SHP77 (cell line): Measurements from ENCODE around the gene KLHDC4.
"Not testable (repeated sequence)": the region's sequence is repeated elsewhere in the genome, so short reads cannot be mapped to it uniquely, and the experiment has no call there.

Experiments
- DNase-seq, 2 experiments: peaks; one replicate each; lab custom pipeline; 2025; lab: John Stamatoyannopoulos, UW

KLHDC4 gene

DNA sequence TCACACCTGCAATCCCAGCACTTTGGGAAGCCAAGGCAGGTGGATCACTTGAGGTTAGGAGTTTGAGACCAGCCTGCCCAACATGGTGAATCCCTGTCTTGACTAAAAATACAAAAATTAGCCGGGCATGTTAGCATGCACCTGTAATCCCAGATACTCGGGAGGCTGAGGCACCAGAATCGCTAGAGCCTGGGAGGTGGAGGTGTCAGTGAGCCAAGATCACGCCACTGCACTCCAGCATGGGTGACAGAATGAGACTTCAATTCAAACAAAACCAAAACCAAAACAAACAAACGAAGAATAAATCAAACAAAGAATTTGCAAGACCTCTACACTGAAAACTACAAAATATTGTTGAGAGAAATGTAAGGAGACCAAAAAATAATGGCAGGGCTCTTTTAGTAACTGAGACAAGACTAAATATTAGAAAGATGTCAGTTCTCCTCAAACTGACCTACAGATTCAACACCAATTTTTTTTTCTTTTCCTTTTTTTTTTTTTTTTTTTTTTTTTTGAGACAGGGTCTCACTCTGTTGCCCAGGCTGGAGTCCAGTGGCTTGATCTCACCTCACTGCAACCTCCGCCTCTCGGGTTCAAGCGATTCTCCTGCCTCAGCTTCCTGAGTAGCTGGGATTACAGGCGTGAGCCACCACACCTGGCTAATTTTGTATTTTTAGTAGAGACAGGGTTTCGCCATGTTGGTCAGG is 23.1 kb upstream of the KLHDC4 start:
- DNase-seq: not testable (repeated sequence)

DNA sequence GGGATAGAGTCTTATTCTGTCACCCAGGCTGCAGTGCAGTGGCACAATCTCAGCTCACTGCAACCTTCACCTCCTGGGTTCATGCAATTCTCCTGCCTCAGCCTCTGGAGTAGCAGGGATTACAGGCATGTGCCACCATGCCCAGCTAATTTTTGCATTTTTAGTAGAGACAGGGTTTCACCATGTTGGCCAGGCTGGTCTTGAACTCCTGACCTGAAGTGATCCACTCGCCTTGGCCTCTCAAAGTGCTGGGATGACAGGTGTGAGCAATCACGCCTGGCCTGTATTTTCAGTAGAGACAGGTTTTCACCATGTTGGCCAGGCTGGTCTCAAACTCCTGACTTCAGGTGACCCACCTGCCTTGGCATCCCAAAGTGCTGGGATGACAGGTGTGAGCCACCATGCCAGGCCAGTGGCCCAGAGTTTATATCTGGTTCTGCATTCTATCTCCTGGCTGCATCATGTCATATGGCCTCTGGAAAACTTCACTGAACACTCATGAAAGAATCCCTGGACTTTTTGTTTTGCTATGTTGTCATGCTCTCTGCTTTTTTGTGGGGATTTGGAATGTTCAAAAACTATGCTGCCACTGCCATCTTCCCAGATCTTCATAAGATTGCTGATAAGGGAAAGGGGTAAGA is 21.8 kb upstream of the KLHDC4 start:
- not testable (repeated sequence) for DNase-seq

DNA sequence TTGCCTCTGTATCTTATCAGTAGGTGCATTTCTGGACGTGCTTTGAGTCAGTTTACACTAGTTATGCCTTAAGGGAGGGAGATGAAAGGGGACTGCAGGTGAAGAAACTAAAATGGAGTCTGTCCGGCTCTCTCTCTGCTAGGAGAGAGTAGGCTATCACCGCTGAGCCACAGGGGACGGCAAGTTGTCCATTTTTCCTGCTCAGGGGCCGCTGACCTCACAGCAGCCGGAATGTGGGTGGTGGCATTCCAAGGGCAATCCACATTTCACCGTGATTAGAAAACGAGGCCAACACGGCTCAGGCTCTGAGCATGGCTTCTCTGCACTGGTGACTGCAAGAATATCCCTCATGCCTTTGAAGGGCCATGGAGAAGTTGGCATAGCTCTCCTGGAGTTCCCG is 19.0 kb upstream of the KLHDC4 start:
- no peak for DNase-seq

DNA sequence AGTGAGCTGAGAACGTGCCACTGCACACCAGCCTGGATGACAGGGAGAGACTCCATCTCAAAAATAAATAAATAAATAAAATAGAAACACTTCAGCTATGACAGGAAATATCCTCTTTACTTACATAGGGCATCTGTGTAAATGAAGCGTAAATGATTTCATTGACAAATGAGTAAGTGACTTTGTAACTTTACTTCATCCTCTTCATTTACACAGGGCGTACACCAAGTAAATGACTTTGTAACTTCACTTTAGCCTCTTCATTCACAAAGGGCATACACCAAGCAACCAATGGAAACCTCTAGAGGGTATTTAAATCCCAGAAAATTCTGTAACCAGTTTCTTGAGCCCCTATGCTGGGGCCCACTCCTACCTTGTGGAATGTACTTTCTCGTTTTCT is 16.2 kb upstream of the KLHDC4 start:
- DNase-seq: no peak

DNA sequence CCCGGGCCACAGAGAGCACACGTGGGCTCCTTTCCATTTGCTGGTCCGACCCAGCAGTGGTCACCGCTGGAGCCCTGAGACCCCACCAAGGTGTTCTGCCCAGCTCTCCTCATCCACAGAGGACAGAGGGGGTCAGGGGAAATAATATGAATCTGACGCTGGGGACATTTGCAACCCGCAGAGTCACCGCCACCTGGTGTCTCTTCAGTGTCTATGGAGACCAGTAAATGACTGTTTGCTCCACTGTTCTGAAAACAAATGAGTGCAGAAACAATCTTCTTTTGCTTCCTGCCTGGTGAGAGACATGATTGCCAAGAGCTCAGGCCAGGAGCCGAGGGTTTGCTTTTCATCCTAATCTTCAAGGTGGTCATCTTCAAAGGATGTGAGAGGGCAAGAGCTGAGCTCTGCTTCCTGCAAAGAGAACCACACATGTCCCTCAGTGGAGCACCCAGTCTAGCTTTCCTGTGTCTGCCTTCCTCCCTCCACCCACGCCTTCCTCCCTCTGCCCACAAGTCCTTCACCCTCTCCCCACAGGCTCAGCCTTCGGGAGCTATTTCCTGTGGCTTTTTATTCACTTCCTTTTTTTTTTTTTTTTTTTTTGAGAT is 14.7 kb upstream of the KLHDC4 start:
- peak; percentile 69 to 81 for DNase-seq

DNA sequence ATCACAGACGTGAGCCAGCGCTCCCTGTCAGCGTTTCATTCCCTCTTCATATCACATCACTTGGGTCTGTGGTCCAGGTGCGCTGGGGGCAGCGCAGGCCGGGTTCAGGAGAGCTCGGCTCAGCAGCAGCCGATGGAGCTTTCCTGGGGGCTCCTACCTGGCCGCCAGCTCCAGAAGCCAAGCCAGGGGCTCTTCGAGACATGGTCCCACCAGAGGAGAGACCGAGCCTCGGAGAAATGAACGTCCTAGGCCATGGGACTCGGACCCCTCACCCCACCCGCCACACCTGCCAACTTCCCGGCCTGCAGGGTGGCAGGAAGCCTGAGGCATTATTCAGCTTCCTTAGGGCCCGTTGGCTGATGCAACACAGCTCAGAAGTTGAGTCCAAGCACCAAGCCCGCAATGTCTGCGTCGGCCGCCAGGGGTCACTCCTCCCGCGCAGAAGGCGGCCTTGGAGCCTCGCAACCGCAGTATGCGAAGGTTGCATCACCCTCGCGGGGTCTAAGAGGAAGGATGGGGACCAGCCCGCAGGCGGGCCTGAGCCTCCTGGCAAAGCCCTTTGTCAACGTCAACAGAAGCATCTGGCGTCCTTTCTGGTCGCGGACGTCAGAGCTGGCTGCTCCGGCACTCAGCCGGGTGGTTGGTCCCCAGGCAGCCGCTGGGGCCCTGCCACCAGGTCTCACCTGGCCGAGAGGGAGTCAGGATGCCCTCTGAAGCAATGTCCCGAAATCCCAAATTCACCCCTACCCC is 13.2 kb upstream of the KLHDC4 start:
- DNase-seq: peak; percentile 99

DNA sequence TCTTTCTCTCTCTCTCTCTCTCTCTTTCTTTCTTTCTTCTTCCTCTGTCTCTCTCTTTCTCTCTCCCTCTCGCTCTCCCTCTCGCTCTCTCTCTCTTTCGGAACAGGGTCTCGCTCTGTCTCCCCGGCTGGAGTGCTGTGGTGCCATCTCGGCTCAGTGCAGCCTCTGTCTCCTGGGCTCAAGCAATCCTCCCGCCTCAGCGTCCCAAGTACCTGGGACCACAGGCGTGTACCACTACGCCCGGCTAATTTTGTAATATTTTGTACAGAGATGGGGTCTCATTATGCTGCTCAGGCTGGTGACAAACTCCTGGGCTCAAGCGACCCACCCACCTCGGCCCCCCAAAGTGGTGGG is 12.7 kb upstream of the KLHDC4 start:
- peak in 1 of 2 experiments; percentile 20 for DNase-seq

DNA sequence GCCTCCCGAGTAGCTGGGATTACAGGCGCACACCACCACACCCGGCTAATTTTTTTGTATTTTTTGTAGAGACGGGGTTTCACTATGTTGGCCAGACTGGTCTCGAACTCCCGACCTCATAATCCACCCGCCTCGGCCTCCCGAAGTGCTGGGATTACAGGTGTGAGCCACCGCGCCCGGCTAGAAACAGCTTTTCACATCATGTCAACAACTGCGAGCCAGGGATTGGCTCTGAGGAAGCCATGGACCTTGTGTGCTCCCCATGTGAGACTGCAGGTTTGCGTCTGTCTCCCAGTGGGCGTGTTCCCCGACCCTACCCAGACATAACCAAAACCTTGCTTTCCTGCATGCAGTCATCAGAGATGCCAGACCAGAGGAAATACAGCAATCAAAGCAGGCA is 8.1 kb upstream of the KLHDC4 start:
- not testable (repeated sequence) for DNase-seq

DNA sequence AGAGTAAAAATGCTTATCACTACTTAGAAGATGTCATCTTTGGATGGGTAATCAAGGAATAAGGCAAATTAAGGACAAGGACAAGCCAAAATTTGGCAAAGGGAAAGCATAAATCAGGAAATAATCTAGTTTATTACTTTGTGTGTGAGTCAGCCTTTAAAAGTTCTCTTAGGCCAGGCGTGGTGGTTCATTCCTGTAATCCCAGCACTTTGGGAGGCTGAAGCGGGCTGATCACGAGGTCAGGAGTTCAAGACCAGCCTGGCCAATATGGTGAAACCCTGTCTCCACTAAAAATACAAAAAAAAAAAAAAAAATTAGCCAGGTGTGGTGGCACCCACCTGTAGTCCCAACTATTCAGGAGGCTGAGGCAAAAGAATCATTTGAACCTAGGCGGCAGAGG is 1.7 kb upstream of the KLHDC4 start:
- DNase-seq: not testable (repeated sequence)

DNA sequence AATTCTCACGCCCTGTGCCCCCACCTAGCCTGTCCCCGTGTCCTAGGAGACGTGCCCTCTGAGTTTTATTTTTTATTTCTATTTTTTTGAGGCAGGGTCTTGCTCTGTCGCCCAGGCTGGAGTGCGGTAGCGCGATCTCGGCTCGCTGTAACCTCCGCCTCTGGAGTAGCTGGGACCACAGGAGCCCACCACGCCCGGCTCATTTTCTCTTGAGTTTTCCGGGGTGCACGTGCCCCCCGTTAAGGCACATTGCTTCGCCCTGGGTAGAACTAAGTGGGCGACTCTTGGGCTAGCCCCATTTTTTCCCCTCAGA is 655 bp upstream of the KLHDC4 start:
- no peak for DNase-seq

DNA sequence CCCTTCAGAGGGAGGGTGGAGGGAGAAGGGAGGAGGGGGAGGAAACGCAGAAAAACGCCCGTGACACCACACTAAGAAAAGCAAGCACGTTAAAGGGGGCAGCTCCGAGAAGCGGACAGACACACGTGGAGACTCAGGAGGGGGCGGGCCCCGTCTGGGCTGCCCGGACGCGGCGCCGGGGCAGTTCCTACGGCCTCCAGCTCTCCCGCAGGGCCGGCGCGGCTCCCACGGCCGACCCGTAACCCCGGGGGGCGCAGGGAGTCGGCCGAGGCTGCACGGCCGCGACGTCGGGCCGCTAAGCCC is 362 bp downstream of the KLHDC4 start:
- peak in 1 of 2 experiments; percentile 14 for DNase-seq

DNA sequence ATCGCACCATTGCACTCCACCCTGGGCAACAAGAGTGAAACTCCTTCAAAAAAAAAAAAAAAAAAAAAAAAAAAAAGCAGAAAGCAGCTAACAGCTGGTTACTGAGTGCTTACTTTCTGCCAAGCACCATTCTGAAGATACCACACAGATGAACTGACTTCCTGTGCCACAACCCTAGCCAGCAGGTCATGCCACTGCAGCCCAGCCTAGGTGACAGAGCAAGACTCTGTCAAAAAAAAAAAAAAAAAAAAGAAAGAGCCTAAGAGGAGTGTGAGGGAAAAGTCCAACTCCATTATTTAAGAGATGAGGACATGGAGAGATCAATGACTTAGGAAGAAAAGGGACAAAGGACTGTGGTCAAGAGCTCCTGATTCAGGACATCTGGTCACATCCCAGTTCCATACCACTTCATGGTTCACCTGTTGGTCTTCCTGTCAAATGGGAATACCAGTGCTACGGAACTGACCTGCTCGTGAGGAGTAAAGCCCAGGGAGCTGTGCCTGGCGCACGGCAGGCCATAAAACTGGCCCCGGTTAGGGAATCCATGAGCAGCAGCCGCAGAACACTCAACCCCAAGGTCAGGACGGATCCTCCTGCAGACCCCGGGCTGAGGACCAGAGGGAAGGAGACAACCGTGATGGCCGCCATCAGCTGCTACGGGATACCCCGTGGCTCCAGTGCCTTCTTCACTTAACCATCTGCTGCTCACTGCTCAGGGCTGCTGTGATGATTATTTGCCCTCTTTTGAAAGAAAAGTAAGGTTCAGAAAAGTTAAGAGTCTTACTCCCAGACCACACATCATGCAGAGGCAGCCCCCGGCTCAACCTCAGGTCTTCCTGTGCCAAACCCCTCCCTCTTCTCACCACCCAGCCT is 950 bp downstream of the KLHDC4 start:
- no peak for DNase-seq

DNA sequence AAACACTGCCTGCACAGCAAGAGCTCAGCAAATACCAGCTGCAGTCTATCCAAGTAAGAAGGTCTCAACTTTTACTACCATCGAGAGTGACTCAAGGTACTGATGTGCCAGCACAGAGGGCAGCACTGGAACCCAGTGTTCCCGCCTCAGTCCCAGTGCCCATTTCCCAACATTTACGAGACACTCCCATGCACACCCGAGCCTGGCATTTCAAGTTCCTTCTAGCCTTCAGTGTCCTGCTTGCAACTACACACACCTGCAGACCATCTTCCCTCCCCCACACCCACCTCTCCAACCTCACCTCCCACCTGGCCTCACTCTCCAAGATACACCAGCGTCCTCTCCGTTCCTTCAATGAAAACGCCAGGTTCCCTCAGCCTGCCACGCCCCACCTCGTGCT is 3.2 kb downstream of the KLHDC4 start:
- DNase-seq: no peak

DNA sequence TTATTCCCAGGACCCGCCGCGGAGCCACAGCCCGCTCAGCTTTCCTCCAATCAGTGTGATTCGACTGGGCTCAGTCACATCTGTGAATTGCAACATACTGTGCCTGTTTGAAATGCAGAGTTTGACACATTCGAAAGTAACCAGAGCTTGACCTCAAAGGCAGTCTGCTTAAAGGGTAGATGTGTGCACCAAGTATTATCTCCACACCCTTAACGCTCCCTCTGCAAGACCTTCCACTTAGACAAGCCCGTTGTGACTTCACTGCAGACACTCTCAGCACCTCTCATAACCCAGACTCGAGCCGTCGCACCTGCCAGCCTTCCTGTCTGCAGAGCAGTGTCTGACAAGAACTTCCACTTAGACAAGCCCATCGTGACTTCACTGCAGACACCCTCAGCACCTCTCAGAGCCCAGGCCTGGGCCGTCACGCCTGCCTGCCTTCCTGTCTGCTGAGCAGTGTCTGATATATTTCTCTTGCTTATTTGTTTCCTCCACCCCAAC is 3.7 kb downstream of the KLHDC4 start:
- DNase-seq: no peak

DNA sequence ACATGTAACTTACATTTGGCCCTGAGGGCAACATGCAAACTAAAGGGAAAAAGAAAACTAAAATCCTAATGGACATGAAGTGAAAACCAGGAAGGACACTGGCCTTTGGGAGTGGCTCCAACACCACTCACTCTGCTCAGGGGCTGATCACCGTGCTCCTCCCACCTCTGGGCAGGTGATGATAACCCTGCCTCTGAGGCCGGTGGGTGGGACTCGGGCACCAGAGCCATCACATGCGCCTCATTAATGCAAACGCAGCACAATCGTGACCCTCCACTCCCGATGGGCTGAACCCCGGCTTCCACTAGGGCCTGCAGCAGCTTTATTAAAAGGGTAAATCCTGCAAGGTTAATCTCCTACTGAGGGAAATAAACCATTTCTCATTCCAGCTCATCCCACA is 4.7 kb downstream of the KLHDC4 start:
- DNase-seq: no peak

DNA sequence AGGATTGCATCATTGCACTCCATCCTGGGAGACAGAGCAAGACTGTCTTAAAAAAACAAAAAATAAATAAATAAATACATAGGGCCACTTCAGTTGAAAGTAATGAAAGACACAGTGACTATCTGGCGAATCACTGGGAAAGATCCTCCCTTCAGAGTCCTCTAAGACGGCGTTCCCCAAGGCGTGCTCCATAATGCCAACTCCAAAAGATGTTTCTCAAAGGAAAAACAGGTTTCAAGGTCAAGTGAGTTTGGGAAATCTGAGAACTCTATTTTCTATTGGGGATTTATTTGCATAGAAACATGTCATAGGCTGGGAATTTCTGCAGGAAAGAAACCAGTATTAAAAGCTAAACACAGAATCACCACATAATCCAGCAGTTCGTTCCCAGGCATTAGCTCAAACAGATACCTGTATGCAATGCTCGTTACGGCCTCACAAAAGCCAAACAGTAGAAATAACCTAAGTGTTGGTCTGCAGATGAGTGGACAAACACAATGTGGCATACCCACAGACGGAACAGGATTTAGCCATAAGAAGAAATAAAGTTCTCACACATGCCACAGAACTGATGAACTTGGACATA is 7.9 kb downstream of the KLHDC4 start:
- no peak for DNase-seq

DNA sequence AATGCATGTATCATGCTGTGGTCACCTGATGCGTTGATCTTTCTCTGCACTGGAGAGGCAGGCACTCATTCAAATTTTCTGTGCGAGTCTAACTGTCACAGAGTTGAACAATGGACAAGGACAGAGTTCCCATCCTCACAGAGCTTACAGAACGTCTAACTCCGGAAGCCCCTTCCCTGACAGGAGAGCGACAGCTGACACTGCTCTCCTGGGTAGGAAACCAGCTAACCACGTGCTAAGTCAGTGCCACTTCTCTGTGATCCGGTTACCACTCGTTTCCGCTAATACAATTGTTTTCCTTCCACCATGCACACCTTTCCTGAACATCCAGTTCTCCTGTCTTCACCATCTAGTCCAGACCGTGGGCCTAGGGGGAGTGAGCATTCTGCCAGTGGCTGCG is 11.3 kb downstream of the KLHDC4 start:
- DNase-seq: no peak

DNA sequence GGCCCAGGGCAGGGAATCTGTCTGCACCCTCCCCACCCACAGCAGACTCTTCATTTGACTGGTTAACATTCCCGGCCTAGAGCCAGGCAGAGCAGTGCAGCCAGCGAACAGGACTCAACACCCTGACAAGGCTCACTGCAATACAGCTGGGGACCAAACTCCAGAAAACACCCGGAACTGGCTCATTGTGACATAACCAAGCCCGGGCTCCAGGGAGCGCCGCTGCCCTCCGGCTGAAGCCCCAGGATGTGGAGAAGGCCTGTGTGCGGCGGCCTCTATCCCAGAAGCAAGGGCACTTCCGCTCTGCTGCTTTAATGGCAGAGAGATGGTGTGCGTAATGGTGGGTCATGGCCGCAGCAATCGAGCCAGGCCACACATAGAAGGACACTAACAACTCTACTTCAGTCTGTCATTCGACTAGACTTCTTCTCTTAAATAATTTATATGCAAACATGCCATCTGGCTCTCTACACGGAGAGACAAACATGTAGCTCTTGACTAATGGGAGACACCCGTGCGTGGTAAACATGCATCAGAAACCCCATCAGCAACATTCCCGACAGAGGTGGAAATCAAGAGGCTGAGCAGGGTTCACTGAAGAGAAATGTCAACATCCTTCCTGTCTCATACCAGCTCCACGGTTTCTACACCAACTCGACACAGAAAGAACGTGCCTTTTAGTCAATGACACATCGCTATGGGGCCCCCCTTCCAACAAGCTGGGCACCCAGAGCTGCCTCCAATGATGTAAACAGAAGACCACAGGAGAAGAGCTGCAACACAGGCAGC is 18.0 kb downstream of the KLHDC4 start:
- no peak for DNase-seq

DNA sequence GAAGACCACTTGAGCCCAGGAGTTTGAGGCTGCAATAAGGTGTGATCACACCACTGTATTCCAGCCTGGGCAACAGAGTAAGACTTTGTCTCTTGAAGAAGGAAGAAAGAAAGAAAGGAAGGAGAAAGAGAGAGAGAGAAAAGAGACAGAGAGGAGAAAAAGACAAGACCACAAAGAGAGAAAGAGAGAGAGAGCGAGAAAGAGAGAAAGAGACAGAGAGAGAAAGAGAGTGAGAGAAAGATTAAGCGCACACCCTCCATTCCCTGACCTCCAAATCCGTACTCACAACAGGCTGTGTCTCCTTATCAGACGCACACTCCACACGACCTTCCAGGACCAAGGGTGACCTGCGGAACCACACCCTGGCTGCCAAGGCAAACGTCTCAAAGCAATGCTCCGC is 19.6 kb downstream of the KLHDC4 start:
- DNase-seq: no peak

DNA sequence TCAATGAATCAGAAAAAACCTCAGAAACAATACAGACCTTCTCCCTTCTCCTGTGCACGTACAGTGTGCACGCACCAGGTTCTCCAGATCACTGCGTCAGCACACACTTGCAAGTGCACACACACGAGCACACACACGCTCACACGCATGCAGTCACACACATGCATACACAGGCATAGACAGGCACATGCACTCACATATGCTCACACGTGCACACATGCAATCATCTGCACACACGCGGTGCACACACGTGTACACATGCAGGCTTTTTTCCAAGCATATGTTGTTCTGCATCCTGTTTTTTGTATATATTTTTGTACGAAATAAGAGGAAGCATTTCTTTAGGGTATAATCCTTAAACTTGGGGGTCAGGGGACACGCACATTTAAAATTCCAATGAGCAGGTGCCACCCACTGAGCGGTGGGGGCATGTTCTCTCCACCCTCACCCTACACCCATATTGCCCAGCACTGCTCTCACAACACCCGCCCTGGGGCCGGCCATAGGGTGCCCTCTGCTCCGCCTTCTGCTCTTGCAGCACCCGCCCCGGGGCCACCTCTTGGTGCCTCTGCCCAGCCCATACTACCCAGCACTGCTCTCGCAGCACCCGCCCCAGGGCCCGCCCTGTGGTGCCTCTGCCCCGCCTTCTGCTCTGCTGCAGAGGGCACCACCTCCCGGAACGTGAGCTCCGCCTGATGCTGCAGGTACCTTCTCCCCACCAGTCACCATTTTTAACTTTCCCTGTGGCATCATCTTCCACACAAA is 20.9 kb downstream of the KLHDC4 start:
- no peak for DNase-seq
